Transverse colon (tissue), 4 donors: ENCODE results near the gene ME3. TPM values are rescaled to one million over a fixed set of nuclear protein-coding genes. Genes with fewer than 3 reads are reported as not detected.

ENCODE experiments used
- DNase-seq: peaks from one replicate; pipeline ENCODE4 v3.0.0-alpha.2; 2019
- H3K27ac ChIP-seq, 4 donors: fragments of 200-600 bp; sonication (generic); 2 replicates each; pipeline ENCODE4 v1.5.1; 2016 to 2018; ENCODE audit warnings: inconsistent platforms in 4 of 4
- H3K27me3 ChIP-seq: fragments of 200-600 bp; sonication (generic); 2 replicates; pipeline ENCODE4 v1.5.1; 2017; ENCODE audit warnings: inconsistent platforms
- H3K36me3 ChIP-seq, 4 donors: fragments of 200-600 bp; sonication (generic); 2 replicates each; pipeline ENCODE4 v1.5.1; 2017 to 2019; ENCODE audit warnings: inconsistent platforms in 4 of 4
- H3K4me1 ChIP-seq, 4 donors: fragments of 200-600 bp; sonication (generic); 2 replicates each; pipeline ENCODE4 v1.5.1; 2017 to 2020; ENCODE audit warnings: inconsistent platforms in 4 of 4
- H3K4me3 ChIP-seq, 4 donors: fragments of 200-600 bp; sonication (generic); 1 replicate in 1 of 4; 2 replicates in 3 of 4; pipeline versions ENCODE4 v1.5.1 to v1.6.1; 2017 to 2019; ENCODE audit warnings: inconsistent platforms in 4 of 4
- H3K9me3 ChIP-seq, 2 donors: fragments of 200-600 bp; sonication (generic); 2 replicates each; pipeline ENCODE4 v1.5.1; 2017 to 2019; ENCODE audit warnings: inconsistent platforms in 2 of 2
- CTCF ChIP-seq, 5 experiments: fragments of 200-600 bp in 3 of 5; fragments of 450-650 bp in 2 of 5; sonication (generic) in 3 of 5; IDR thresholded peaks; 1 replicate in 2 of 5; 2 replicates in 3 of 5; pipeline ENCODE4 v1.5.1; 2016 to 2017; ENCODE audit warnings: antibody characterized with exemption in 5 of 5, inconsistent platforms in 3 of 5, mild to moderate bottlenecking in 2 of 5, moderate library complexity in 1 of 5
- EP300 ChIP-seq: sonication (generic); formaldehyde crosslinking; IDR thresholded peaks from one replicate; pipeline ENCODE4 v1.6.1; 2017; ENCODE audit warnings: antibody characterized with exemption, low read depth
- POLR2A ChIP-seq: fragments of 450-650 bp; IDR thresholded peaks from one replicate; pipeline ENCODE4 v1.6.1; 2016; ENCODE audit warnings: antibody characterized with exemption, mild to moderate bottlenecking, moderate library complexity
- POLR2AphosphoS5 ChIP-seq, 3 donors: sonication (generic); formaldehyde crosslinking; IDR thresholded peaks; one replicate each; pipeline ENCODE4 v1.6.1; 2016; ENCODE audit warnings: antibody characterized with exemption in 3 of 3
- WGBS, 2 donors: methylation state at CpG; one replicate each; pipeline ENCODE4 v1.1.5; 2018; ENCODE audit warnings: low coverage in 1 of 2; 5-methylcytosine and 5-hydroxymethylcytosine counted together
- in situ Hi-C, 4 donors: fragments of 200-750 bp; cut with MboI; loops; one replicate each; pipeline versions ENCODE4 v1.15.0 to v1.15.1; 2017; ENCODE audit warnings: low sequenced_read_pairs in 3 of 4, low pct_ligation_motif_present in 1 of 4, low pct_unique_long_range_greater_than_20kb in 1 of 4
- intact Hi-C: fragments of 100-400 bp; cut with DNase I; formaldehyde crosslinking; loops from one replicate; pipeline ENCODE4 v1.15.1; 2023; ENCODE audit warnings: low total_unique reads
- total RNA-seq, 4 donors: library from RNA; depleted of rRNA; stranded (reverse); fragments of >200 nt; gene quantifications; one replicate each; pipeline ENCODE4 v1.1.0, GENCODE V29; 2016

The ME3 gene
- total RNA-seq, 4 donors from 2014 or later, result 91.8 to 258 (median 116) TPM

DNA sequence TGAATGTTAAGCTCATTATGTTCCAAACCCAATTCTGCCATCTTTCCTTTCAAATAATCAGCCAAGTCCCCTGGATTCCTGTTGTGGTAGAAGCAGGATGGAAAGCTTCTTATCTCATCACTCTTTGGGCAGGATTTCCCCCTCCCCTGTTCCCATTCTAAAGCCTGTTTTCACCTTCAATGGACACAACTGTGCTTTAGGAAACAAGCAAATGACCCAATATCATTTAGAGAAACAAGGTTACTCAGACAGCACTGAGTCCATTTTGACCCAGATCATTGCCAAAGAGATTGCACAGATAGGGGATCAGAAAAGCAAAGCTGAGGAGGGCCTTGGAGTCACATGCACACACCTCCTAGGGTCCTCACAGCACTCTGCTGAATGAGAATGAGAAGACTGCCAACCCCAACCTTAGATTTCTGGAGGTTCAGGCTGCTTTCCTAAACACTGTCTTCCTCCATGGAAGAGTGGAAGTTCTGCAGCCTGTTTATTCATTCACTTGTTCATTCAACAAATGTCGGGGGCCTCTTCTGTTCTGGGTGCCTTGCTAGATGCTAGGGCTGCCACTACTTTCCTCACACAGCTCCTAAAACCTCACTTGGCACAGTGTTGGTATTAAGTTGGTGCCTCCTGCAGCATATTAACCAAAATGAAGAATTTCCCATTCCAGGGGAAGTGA, 95.3 kb downstream of the ME3 start:
- H3K4me3 ChIP-seq, result no peak overlapping the region
- H3K27ac ChIP-seq, result peak overlapping the region; percentile 30 to 73 (median 68)
- H3K4me1 ChIP-seq, result peaks cover 8 to 57% (median 22%) of the 10 kb centered on the region in 4 donors
- WGBS, 2 donors, result 50% methylated on average over 1 of the region's 1 CpG; no CpG with 5 or more reads in 1 of the 2 donors
- H3K36me3 ChIP-seq, result no peaks in the 10 kb centered on the region
- no peak for DNase-seq
- no peaks in the 10 kb centered on the region for H3K9me3 ChIP-seq
- no peaks in the 10 kb centered on the region for H3K27me3 ChIP-seq
- intact Hi-C loops (no loop called here), in situ Hi-C loops (no loop called here)
- TF ChIP-seq POLR2AphosphoS5 (IDR thresholded peaks at IDR 0.05) (no peak), CTCF (IDR thresholded peaks at IDR 0.05) (no peak), EP300 (no peak), POLR2A (no peak)

DNA sequence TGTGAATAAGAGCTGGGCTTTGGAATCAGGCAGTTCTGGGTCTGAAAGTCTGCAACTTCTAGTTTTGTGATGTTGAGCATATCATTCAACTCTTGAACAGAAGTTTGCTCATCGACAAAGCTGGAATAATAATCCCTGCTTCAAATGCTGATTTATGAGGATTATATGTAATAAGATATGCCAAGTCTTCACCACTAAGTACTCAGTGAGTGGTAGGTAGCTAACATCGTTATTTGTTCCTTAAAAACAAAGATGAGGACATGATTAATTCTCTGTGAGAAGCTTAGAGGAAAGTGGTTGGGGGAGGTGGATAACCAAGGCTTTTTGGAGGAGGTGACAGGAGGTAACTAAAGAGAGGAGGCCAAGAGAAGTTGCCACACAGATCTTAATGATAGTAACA, 96.5 kb downstream of the ME3 start:
- no peak for DNase-seq
- in situ Hi-C loops (no loop called here), intact Hi-C loops (no loop called here)
- Histone ChIP-seq H3K4me1 (peaks cover 8 to 65% (median 24%) of the 10 kb centered on the region in 4 donors), H3K27me3 (no peaks in the 10 kb centered on the region), H3K4me3 (no peak overlapping the region), H3K36me3 (no peaks in the 10 kb centered on the region), H3K27ac (no peak overlapping the region), H3K9me3 (no peaks in the 10 kb centered on the region)
- whole genome bisulfite sequencing, 2 donors, result 82 to 100% methylated on average over 1 to 2 of the region's 2 CpGs
- TF ChIP-seq POLR2AphosphoS5 (IDR thresholded peaks at IDR 0.05) (no peak), POLR2A (no peak), EP300 (no peak), CTCF (IDR thresholded peaks at IDR 0.05) (no peak)

DNA sequence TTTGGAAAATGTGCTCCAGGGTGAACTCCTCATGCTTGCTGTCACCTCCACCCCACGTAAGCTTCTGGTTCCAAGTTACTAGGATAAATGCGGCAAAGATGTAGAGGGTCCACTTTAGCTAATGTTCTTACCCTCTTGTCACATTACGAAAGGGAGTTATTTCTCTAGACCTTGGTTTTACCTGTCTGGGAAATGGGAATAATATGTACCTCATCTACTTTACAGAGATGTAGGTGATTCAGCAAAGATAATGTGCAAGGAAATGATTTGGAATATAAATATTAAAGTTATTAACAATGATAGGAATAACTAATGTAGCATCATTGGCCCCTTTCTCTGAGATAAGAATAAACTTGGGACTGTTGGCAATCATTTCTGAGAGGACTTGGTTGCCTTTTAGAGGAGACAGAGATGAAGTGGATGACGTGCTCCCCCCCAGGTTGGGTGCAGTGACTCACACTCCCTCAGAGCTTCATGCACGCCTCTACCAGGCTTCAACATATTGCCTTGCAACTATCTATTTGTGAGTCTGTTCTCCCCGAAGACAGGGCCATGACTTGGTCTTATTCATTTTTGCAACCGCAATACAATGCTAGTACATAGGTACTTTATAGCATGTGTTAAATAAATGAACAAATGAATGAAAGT, 97.1 kb downstream of the ME3 start:
- H3K27me3 ChIP-seq, result no peaks in the 10 kb centered on the region
- H3K27ac ChIP-seq, result no peak overlapping the region
- in situ Hi-C loops, result no loop called here
- no peaks in the 10 kb centered on the region for H3K36me3 ChIP-seq
- WGBS, 2 donors, result 86 to 90% methylated on average over 7 of the region's 7 CpGs
- no peaks in the 10 kb centered on the region for H3K9me3 ChIP-seq
- peaks cover 3 to 65% (median 23%) of the 10 kb centered on the region in 4 donors for H3K4me1 ChIP-seq
- intact Hi-C loops, result no loop called here
- no peak overlapping the region for H3K4me3 ChIP-seq
- TF ChIP-seq CTCF (IDR thresholded peaks at IDR 0.05), result no peak
- TF ChIP-seq POLR2AphosphoS5 (IDR thresholded peaks at IDR 0.05), result no peak
- TF ChIP-seq POLR2A, result no peak
- TF ChIP-seq EP300, result no peak
- DNase-seq, result no peak

- TF ChIP-seq POLR2A (no peak), EP300 (no peak), POLR2AphosphoS5 (IDR thresholded peaks at IDR 0.05) (no peak), CTCF (IDR thresholded peaks at IDR 0.05) (no peak)
- H3K36me3 ChIP-seq, result no peaks in the 10 kb centered on the region
- no peaks in the 10 kb centered on the region for H3K27me3 ChIP-seq
- no peak overlapping the region for H3K4me3 ChIP-seq
- in situ Hi-C loops (no loop called here), intact Hi-C loops (no loop called here)
- H3K4me1 ChIP-seq, result peaks cover 3 to 60% (median 23%) of the 10 kb centered on the region in 4 donors
- no peaks in the 10 kb centered on the region for H3K9me3 ChIP-seq
- H3K27ac ChIP-seq, result no peak overlapping the region
- WGBS, 2 donors, result 41 to 58% methylated on average over 4 to 5 of the region's 5 CpGs
- no peak for DNase-seq
Observed at GRCh38 chr11:86574493-86575207, 97.8 kb downstream of the ME3 start.
